IPS-18c (cell line): ENCODE measurements around the gene EVA1A.

ENCODE experiments used
- H3K4me3 ChIP-seq: 2 replicates; pipeline ENCODE4 v1.7.0; 2013; ENCODE audit warnings: low read depth, mild to moderate bottlenecking, low read length, moderate library complexity; ENCODE audit not compliant: insufficient read depth
- H3K9me3 ChIP-seq: one replicate; pipeline ENCODE4 v1.6.1; 2013; ENCODE audit warnings: mild to moderate bottlenecking, low read length, moderate library complexity; ENCODE audit not compliant: control insufficient read depth, insufficient read depth

The EVA1A gene

DNA sequence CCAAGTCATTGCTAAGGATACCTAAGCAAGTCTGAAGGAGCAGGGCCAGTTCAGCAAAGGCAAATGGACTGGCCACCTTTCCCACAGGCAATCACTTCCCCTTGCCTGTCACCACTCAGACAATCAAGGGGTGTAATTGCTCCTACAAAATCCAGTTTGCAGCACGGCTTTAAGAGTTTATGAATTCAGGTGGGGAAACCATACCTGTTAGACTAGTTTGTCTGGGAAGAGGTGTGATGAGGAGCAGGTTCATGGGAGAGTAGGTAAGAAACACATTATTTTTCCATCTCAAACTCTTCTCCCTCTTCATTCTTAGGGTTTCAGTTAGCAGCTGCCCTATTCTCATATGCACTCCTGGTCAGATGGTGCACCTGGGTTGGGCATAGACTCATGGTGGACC is 102.5 kb downstream of the EVA1A start:
- H3K9me3 ChIP-seq = no peaks in the 10 kb centered on the region

DNA sequence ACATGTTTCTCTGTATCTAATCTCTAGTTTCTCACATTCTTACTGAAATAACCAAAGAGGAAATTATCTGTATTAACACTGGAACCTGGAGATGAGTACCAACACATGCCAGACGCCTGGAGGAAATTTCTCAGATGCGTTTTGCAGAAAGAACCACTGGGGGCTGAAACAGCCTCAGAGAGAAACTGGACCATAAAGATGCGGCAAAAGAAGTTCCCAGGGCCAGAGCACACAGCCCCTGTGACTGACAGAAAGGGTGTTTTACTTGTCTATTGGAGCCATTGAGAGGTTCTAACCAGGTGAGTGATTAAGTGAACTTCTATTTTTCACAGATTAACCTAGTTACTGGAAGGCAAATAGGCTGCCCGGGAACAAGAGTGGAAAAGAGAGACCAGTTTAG is 103.9 kb downstream of the EVA1A start:
- no peak overlapping the region for H3K4me3 ChIP-seq

More for the DNA sequence above, 102.5 kb downstream of the EVA1A start:
- H3K4me3 ChIP-seq = no peak overlapping the region

GRCh38 chr2:75456111-75456510 is 104.6 kb downstream of the EVA1A start:
- no peaks in the 10 kb centered on the region for H3K9me3 ChIP-seq
- no peak overlapping the region for H3K4me3 ChIP-seq

More for the DNA sequence above, 103.9 kb downstream of the EVA1A start:
- no peaks in the 10 kb centered on the region for H3K9me3 ChIP-seq

- Histone ChIP-seq H3K4me3 (no peak overlapping the region), H3K9me3 (no peaks in the 10 kb centered on the region)
Measured at GRCh38 chr2:75454241-75454620, 106.5 kb downstream of the EVA1A start.

- Histone ChIP-seq H3K9me3 (no peaks in the 10 kb centered on the region), H3K4me3 (no peak overlapping the region)
Measured at GRCh38 chr2:75453384-75454240, 107.1 kb downstream of the EVA1A start.

DNA sequence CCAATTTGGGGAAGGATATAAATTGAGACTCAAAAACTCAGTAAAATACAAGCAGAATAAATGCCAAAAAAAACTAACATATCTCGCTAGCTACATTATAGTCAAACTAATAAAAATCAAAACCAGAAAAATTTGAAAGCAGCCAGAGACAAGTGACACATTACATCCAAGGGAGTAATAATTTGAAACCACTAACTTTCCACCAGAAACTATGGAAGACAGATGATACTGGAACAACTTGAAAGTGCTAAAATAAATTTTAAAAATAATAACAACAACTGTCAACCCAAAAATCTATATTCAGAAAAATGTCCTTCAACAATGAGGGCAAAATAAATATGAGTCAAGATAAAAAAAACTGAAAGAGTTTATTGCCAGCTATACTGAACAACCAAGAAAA is 110.7 kb downstream of the EVA1A start:
- H3K4me3 ChIP-seq = no peak overlapping the region
- H3K9me3 ChIP-seq = no peaks in the 10 kb centered on the region

DNA sequence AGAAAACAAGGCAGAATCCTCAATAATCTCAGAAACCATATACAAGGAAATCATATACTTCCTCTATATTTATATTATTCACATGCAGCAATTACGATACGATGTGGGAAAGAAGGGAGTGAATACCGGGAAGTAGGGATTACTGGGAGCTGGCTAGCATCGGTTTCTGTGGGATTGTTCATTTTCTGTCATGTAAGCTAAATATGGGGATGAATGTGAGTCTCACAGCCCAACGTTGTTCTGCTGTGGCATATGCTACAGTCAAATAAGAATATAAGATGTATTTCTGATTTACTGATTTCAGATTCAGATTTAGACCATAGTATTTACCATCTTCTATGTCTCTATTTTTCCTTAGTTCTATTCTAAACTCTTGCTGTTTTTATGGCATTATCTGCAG is 113.6 kb downstream of the EVA1A start:
- no peak overlapping the region for H3K4me3 ChIP-seq
- H3K9me3 ChIP-seq = no peaks in the 10 kb centered on the region
